ENCODE data around the gene ATP11A. TPM values are rescaled to one million over a fixed set of nuclear protein-coding genes. Genes with fewer than 3 reads are reported as not detected.

Gene ATP11A
- total and polyA plus RNA-seq, 2 donors (not counting 3 experiments of a cell fraction or from before 2014, with no cell fraction given) = 16.5 to 88.1 TPM

DNA sequence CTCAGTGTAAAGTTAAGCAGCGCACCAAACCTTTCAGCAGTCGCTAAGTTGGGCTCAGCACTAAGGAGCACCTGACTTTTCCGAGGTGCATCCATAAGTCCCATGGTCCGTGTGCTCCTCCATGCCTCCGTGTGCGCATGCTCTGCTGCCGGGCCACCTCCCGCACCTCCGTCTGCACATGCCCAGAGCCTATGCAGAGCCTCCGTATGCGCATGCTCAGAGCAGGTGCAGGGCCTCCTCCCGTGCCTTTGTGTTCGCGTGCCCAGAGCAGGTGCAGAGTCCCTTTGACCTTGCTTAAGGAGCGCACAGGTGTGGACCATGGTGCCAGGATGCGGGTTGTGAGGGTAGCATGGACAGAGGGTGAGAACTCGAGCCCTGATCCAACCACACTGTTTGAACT lies 46.0 kb downstream of the ATP11A start:
- Histone ChIP-seq H3K4me1 (ENCODE audit: control insufficient read depth, extremely low read depth, insufficient read depth, low read length) (no peaks in the 10 kb centered on the region), H3K36me3 (ENCODE audit: control insufficient read depth in 2 of 2, extremely low read depth in 1 of 2, insufficient read depth in 2 of 2, low read length in 2 of 2) (no peaks in the 10 kb centered on the region), H2AFZ (ENCODE audit: low read depth, low read length) (no peak overlapping the region), H3K9me3 (replicated peaks; ENCODE audit: control insufficient read depth, insufficient read depth, low read length) (no peaks in the 10 kb centered on the region), H3K9me1 (replicated peaks; ENCODE audit: control insufficient read depth, extremely low read depth, insufficient read depth, low read length) (no peaks in the 10 kb centered on the region), H3K79me2 (ENCODE audit: control insufficient read depth, insufficient read depth, low read length) (peaks cover 6% of the 10 kb centered on the region), H4K20me1 (replicated peaks; ENCODE audit: control insufficient read depth, extremely low read depth, insufficient read depth, low read length) (no peaks in the 10 kb centered on the region), H3K4me2 (ENCODE audit: insufficient read depth, low read length) (no peak overlapping the region), H3K27me3 (ENCODE audit: control insufficient read depth in 2 of 2, insufficient read depth in 2 of 2, low read length in 2 of 2) (no peaks in the 10 kb centered on the region), H3K9ac (replicated peaks; ENCODE audit: extremely low read depth, insufficient read depth, low read length) (no peak overlapping the region), H3K27ac (ENCODE audit: insufficient read depth, low read depth, low read length) (no peak overlapping the region), H3K4me3 (replicated peaks in 1 of 3; ENCODE audit: insufficient read depth in 1 of 3, low read depth in 1 of 3, low read length in 3 of 3) (no peak overlapping the region)
- CTCF ChIA-PET = interaction anchor here (1.3 kb wide), 1 partner anchor 9 kb away, joined by 4 read pairs; no protein-coding TSS in a partner anchor
- POLR2A ChIA-PET = no interaction called here
- TF ChIP-seq JUN (IDR thresholded peaks at IDR 0.05; ENCODE audit: borderline replicate concordance, insufficient read depth, insufficient read length, low read depth) = no peak
- TF ChIP-seq, protein P1, sequence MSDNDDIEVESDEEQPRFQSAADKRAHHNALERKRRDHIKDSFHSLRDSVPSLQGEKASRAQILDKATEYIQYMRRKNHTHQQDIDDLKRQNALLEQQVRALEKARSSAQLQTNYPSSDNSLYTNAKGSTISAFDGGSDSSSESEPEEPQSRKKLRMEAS (IDR thresholded peaks at IDR 0.05; ENCODE audit: insufficient read depth, insufficient read length) = no peak
- BruUV-seq (replicated peaks) = no TSS peak
- intact Hi-C loops (cut with micrococcal nuclease) = no loop called here
- DNase-seq (ENCODE audit: low read depth, low spot score) = no peak
- dilution Hi-C loops (cut with MboI; ENCODE audit: extremely low pct_ligation_motif_present, low sequenced_read_pairs) = no loop called here
- FAIRE-seq = no peak

DNA sequence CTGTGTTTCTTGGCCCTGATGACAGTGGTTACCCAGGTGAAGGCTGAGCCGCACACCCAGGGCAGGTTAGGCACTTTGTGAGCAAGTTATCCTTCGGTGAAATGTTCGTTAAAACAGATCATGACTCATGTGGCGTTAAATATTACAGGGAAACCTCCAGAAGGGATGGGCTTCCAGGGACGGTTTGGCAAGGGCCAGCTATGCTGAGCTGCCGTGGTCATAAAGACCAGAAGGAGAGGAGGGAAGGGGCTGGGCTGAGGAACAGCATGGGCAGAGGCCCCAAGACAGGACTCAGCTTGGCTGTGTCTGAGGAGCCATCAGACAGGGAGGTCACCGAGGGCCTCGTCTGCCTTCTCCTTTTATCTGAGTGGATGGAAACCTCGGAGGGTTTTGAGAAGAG lies 47.5 kb downstream of the ATP11A start:
- Histone ChIP-seq H3K36me3 (ENCODE audit: control insufficient read depth in 2 of 2, extremely low read depth in 1 of 2, insufficient read depth in 2 of 2, low read length in 2 of 2) (no peaks in the 10 kb centered on the region), H3K4me2 (ENCODE audit: insufficient read depth, low read length) (no peak overlapping the region), H3K4me3 (replicated peaks in 1 of 3; ENCODE audit: insufficient read depth in 1 of 3, low read depth in 1 of 3, low read length in 3 of 3) (no peak overlapping the region), H3K79me2 (ENCODE audit: control insufficient read depth, insufficient read depth, low read length) (peaks cover 2% of the 10 kb centered on the region), H4K20me1 (replicated peaks; ENCODE audit: control insufficient read depth, extremely low read depth, insufficient read depth, low read length) (no peaks in the 10 kb centered on the region), H3K9me3 (replicated peaks; ENCODE audit: control insufficient read depth, insufficient read depth, low read length) (no peaks in the 10 kb centered on the region), H3K27ac (ENCODE audit: insufficient read depth, low read depth, low read length) (no peak overlapping the region), H3K9ac (replicated peaks; ENCODE audit: extremely low read depth, insufficient read depth, low read length) (no peak overlapping the region), H3K27me3 (ENCODE audit: control insufficient read depth in 2 of 2, insufficient read depth in 2 of 2, low read length in 2 of 2) (no peaks in the 10 kb centered on the region), H2AFZ (ENCODE audit: low read depth, low read length) (no peak overlapping the region), H3K9me1 (replicated peaks; ENCODE audit: control insufficient read depth, extremely low read depth, insufficient read depth, low read length) (no peaks in the 10 kb centered on the region), H3K4me1 (ENCODE audit: control insufficient read depth, extremely low read depth, insufficient read depth, low read length) (no peaks in the 10 kb centered on the region)
- BruUV-seq (replicated peaks) = no TSS peak
- dilution Hi-C loops (cut with MboI; ENCODE audit: extremely low pct_ligation_motif_present, low sequenced_read_pairs) = no loop called here
- CTCF ChIA-PET = interaction anchor here (2.4 kb wide), 1 partner anchor 11 kb away, joined by 7 read pairs; no protein-coding TSS in a partner anchor
- FAIRE-seq = no peak
- POLR2A ChIA-PET = no interaction called here
- no peak for DNase-seq (ENCODE audit: low read depth, low spot score)
- intact Hi-C loops (cut with micrococcal nuclease) = no loop called here
- no peak for TF ChIP-seq POLR2AphosphoS5 (IDR thresholded peaks at IDR 0.05; ENCODE audit: insufficient read depth, low read depth, low read length)
- no peak for TF ChIP-seq GATA2 (IDR thresholded peaks at IDR 0.05; ENCODE audit: insufficient read depth, insufficient read length, low read depth, low read length)
- TF ChIP-seq EZH2 (IDR thresholded peaks at IDR 0.05; ENCODE audit: borderline replicate concordance, low read depth, low read length, severe bottlenecking) = no peak
- no peak for TF ChIP-seq JUN (IDR thresholded peaks at IDR 0.05; ENCODE audit: borderline replicate concordance, insufficient read depth, insufficient read length, low read depth)
- TF ChIP-seq MYC (IDR thresholded peaks at IDR 0.05; ENCODE audit: low read depth, low read length) = no peak
- no peak for TF ChIP-seq POLR2A (IDR thresholded peaks at IDR 0.05; ENCODE audit: low read depth, low read length)
- TF ChIP-seq, protein P2, sequence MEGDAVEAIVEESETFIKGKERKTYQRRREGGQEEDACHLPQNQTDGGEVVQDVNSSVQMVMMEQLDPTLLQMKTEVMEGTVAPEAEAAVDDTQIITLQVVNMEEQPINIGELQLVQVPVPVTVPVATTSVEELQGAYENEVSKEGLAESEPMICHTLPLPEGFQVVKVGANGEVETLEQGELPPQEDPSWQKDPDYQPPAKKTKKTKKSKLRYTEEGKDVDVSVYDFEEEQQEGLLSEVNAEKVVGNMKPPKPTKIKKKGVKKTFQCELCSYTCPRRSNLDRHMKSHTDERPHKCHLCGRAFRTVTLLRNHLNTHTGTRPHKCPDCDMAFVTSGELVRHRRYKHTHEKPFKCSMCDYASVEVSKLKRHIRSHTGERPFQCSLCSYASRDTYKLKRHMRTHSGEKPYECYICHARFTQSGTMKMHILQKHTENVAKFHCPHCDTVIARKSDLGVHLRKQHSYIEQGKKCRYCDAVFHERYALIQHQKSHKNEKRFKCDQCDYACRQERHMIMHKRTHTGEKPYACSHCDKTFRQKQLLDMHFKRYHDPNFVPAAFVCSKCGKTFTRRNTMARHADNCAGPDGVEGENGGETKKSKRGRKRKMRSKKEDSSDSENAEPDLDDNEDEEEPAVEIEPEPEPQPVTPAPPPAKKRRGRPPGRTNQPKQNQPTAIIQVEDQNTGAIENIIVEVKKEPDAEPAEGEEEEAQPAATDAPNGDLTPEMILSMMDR (IDR thresholded peaks at IDR 0.05; ENCODE audit: extremely low read depth in 1 of 2, insufficient read depth in 1 of 2, low read depth in 1 of 2, low read length in 2 of 2) = no peak

All from endothelial cell of umbilical vein (primary cell).